Panc1 (cell line): ENCODE results near the gene FAM120C. TPM values are rescaled to one million over a fixed set of nuclear protein-coding genes. Genes with fewer than 3 reads are reported as not detected.

Experiments used
- ATAC-seq: fragments of 200-7000 bp; cut with Tn5 transposase; 2 replicates; pipeline ENCODE4 v1.9.1; 2020; ENCODE audit warnings: mild to moderate bottlenecking, moderate library complexity
- BruUV-seq: library from RNA; stranded (reverse); fragments of 400-500 nt; replicated peaks from 2 replicates; lab custom pipeline; 2021; lab: Mats Ljungman, UMichigan
- CTCF ChIA-PET: fragments of 300-600 bp; sonication (Branson Sonifier 250); formaldehyde crosslinking; loops from one replicate; lab custom pipeline; 2022; ENCODE audit warnings: antibody characterized with exemption; lab: Charles Lee
- POLR2A ChIA-PET: fragments of 300-600 bp; sonication (Branson Sonifier 250); formaldehyde crosslinking; loops from one replicate; lab custom pipeline; 2022; ENCODE audit warnings: antibody characterized with exemption; lab: Charles Lee
- DNase-seq: peaks from one replicate; pipeline ENCODE4 v3.0.0-alpha.2; 2010; ENCODE audit warnings: low read depth, low spot score
- H3K27ac ChIP-seq: 2 replicates; pipeline ENCODE4 v1.5.1; 2011; ENCODE audit warnings: mild to moderate bottlenecking, low read length, inconsistent platforms
- H3K27me3 ChIP-seq: fragments of 200-500 bp; sonication (Bioruptor generic); 2 replicates; pipeline ENCODE4 v1.6.0; 2014; ENCODE audit warnings: low read length, inconsistent platforms; ENCODE audit not compliant: control insufficient read depth, insufficient read depth
- H3K36me3 ChIP-seq: fragments of 200-500 bp; sonication (Bioruptor generic); 2 replicates; pipeline ENCODE4 v1.5.1; 2014; ENCODE audit warnings: inconsistent platforms, mild to moderate bottlenecking, low read length, moderate library complexity; ENCODE audit not compliant: control insufficient read depth, insufficient read depth
- H3K4me1 ChIP-seq: 2 replicates; pipeline ENCODE4 v1.5.1; 2011; ENCODE audit warnings: inconsistent platforms, mild to moderate bottlenecking, low read length, moderate library complexity; ENCODE audit not compliant: control insufficient read depth, insufficient read depth
- H3K4me3 ChIP-seq, 2 experiments: 2 replicates each; pipeline ENCODE4 v1.5.1; 2011 to 2012; ENCODE audit warnings: low read depth in 2 of 2, low read length in 2 of 2, mild to moderate bottlenecking in 2 of 2, inconsistent platforms in 1 of 2, moderate library complexity in 1 of 2
- H3K9me3 ChIP-seq: fragments of 200-500 bp; sonication (Bioruptor generic); 2 replicates; pipeline ENCODE4 v1.5.1; 2014; ENCODE audit warnings: low read depth, mild to moderate bottlenecking, inconsistent platforms, low read length, moderate library complexity; ENCODE audit not compliant: control insufficient read depth, insufficient read depth
- CTCF ChIP-seq: fragments of 450-650 bp; IDR thresholded peaks from 2 replicates; pipeline ENCODE4 v1.5.1; 2017; ENCODE audit warnings: mild to moderate bottlenecking
- POLR2AphosphoS5 ChIP-seq: IDR thresholded peaks from 2 replicates; pipeline ENCODE4 v1.6.1; 2012; ENCODE audit warnings: mild to moderate bottlenecking, low read depth, low read length, moderate library complexity
- REST ChIP-seq, 2 experiments: IDR thresholded peaks; 2 replicates each; pipeline ENCODE4 v1.6.1; 2011 to 2012; ENCODE audit warnings: low read depth in 2 of 2, control low read depth in 1 of 2, low read length in 1 of 2, mild to moderate bottlenecking in 1 of 2, moderate library complexity in 1 of 2; ENCODE audit not compliant: insufficient read depth in 1 of 2
- SIN3A ChIP-seq: IDR thresholded peaks from 2 replicates; pipeline ENCODE4 v1.6.1; 2012; ENCODE audit warnings: low read depth, mild to moderate bottlenecking, low read length, moderate library complexity, borderline replicate concordance; ENCODE audit not compliant: insufficient read depth
- TCF7L2 ChIP-seq: IDR thresholded peaks from 2 replicates; pipeline ENCODE4 v1.6.1; 2011; ENCODE audit warnings: mild to moderate bottlenecking, low read depth, low read length, inconsistent platforms
- in situ Hi-C: cut with HindIII; loops from 2 replicates; pipeline ENCODE4 v1.10.0; 2016; ENCODE audit warnings: low sequenced_read_pairs, low pct_unique_long_range_greater_than_20kb
- intact Hi-C: fragments of 100-400 bp; cut with micrococcal nuclease; formaldehyde crosslinking; loops from one replicate; pipeline ENCODE4 v1.10.0; 2022; ENCODE audit not compliant: unreplicated experiment
- total RNA-seq: library from RNA; stranded (reverse); gene quantifications from one replicate; pipeline ENCODE4 v1.2.1, GENCODE V29; 2021; ENCODE audit not compliant: unreplicated experiment

The FAM120C gene
- total RNA-seq, 1 experiment from 2014 or later, result 12.1 TPM

GRCh38 chrX:54087661-54088060, 95.4 kb downstream of the FAM120C start:
- Histone ChIP-seq H3K4me1 (no peaks in the 10 kb centered on the region), H3K4me3 (no peak overlapping the region), H3K27ac (no peak overlapping the region), H3K36me3 (no peaks in the 10 kb centered on the region), H3K9me3 (no peaks in the 10 kb centered on the region), H3K27me3 (no peaks in the 10 kb centered on the region)
- intact Hi-C loops, result no loop called here
- ChIA-PET POLR2A (no interaction called here), CTCF (no interaction called here)
- in situ Hi-C loops, result no loop called here
- no TSS peak for BruUV-seq
- ATAC-seq, result no peak
- TF ChIP-seq CTCF, result no peak
- no peak for TF ChIP-seq POLR2AphosphoS5
- TF ChIP-seq SIN3A, result no peak
- no peak for TF ChIP-seq REST (IDR thresholded peaks at IDR 0.05; ENCODE audit: insufficient read depth in 1 of 2, low read depth in 2 of 2, low read length in 1 of 2)
- TF ChIP-seq TCF7L2, result no peak
- no peak for DNase-seq

GRCh38 chrX:54085666-54086065, 97.4 kb downstream of the FAM120C start:
- ATAC-seq, result no peak

More at GRCh38 chrX:54085666-54086065, 97.4 kb downstream of the FAM120C start:
- no TSS peak for BruUV-seq
- CTCF ChIA-PET, result no interaction called here
- Histone ChIP-seq H3K36me3 (no peaks in the 10 kb centered on the region), H3K27me3 (no peaks in the 10 kb centered on the region), H3K27ac (no peak overlapping the region), H3K4me3 (no peak overlapping the region), H3K4me1 (no peaks in the 10 kb centered on the region), H3K9me3 (no peaks in the 10 kb centered on the region)
- in situ Hi-C loops, result no loop called here
- TF ChIP-seq CTCF (no peak), TCF7L2 (no peak), POLR2AphosphoS5 (no peak), REST (IDR thresholded peaks at IDR 0.05; ENCODE audit: insufficient read depth in 1 of 2, low read depth in 2 of 2, low read length in 1 of 2) (no peak), SIN3A (no peak)
- intact Hi-C loops, result no loop called here
- POLR2A ChIA-PET, result no interaction called here
- no peak for DNase-seq
